Right lobe of liver (tissue), 4 donors: ENCODE measurements around the gene KCNQ2.

Source experiments
- POLR2A ChIP-seq: fragments of 450-650 bp; IDR thresholded peaks from one replicate; pipeline ENCODE4 v1.6.1; 2017; ENCODE audit warnings: antibody characterized with exemption, mild to moderate bottlenecking
- TF ChIP-seq, protein P1 (sequence below), 4 donors: fragments of 200-600 bp in 3 of 4; fragments of 450-650 bp in 1 of 4; IDR thresholded peaks; one replicate each; pipeline versions ENCODE4 v1.5.1 to v1.8.0; 2016 to 2022; ENCODE audit warnings: antibody characterized with exemption in 4 of 4, mild to moderate bottlenecking in 2 of 4
- donor health status: DM: no; HTN: no; CAD: no.
- donor health status: DM: no; HTN: no; CAD: no.
- donor health status: DM: no; HTN: yes; CAD: no.

DNA sequence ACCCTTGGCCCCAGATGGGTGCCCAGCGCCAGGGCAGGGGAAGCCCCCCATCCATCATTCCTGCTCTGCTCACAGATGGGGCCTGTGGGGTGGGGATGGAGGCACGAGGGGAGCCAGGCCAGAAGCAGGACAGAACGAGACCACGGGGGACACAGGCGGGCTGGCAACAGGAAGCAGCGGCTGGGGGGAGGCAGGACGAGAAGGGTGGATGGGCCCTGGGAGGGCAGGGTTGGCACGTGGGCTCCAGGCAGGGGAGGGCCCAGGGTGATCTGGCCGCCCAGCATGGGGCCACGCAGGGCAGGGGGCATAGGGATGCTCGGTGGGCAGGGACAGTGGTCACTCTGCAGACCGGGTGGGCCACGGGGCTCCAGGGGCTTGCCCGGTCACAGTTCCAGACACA is 41.6 kb downstream of the KCNQ2 start:
- TF ChIP-seq POLR2A: no peak
- TF ChIP-seq, protein P1, sequence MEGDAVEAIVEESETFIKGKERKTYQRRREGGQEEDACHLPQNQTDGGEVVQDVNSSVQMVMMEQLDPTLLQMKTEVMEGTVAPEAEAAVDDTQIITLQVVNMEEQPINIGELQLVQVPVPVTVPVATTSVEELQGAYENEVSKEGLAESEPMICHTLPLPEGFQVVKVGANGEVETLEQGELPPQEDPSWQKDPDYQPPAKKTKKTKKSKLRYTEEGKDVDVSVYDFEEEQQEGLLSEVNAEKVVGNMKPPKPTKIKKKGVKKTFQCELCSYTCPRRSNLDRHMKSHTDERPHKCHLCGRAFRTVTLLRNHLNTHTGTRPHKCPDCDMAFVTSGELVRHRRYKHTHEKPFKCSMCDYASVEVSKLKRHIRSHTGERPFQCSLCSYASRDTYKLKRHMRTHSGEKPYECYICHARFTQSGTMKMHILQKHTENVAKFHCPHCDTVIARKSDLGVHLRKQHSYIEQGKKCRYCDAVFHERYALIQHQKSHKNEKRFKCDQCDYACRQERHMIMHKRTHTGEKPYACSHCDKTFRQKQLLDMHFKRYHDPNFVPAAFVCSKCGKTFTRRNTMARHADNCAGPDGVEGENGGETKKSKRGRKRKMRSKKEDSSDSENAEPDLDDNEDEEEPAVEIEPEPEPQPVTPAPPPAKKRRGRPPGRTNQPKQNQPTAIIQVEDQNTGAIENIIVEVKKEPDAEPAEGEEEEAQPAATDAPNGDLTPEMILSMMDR (IDR thresholded peaks at IDR 0.05): no peak
